HepG2 (cell line): ENCODE results near the gene DHRS7. TPM values are rescaled to one million over a fixed set of nuclear protein-coding genes. Genes with fewer than 3 reads are reported as not detected.

ENCODE experiments used
- ATAC-seq: fragments of 200-7000 bp; cut with Tn5 transposase; 3 replicates; pipeline ENCODE4 v1.9.1; 2020; ENCODE audit warnings: mild to moderate bottlenecking, moderate library complexity
- BruUV-seq: library from RNA; stranded (reverse); fragments of 400-500 nt; replicated peaks from 2 replicates; lab custom pipeline; 2021; lab: Mats Ljungman, UMichigan
- CTCF ChIA-PET: fragments of 300-600 bp; formaldehyde crosslinking; extraction: SDS; loops from one replicate; lab custom pipeline; 2021; ENCODE audit warnings: low total read pairs, inconsistent platforms, low intra/inter-chr PET ratio; lab: Yijun Ruan, JAX
- POLR2A ChIA-PET: fragments of 350-600 bp; sonication (Branson Sonifier 250); formaldehyde crosslinking; loops from one replicate; lab custom pipeline; 2020; ENCODE audit warnings: antibody characterized with exemption, inconsistent platforms; lab: Yijun Ruan, JAX
- DNase-seq: peaks from one replicate; pipeline ENCODE4 v3.0.0-alpha.2; 2015; ENCODE audit warnings: low spot score
- FAIRE-seq: peaks from 3 replicates; lab custom pipeline; 2011; peaks lifted over from hg19 to GRCh38; lab: Jason Lieb, UNC
- H2AFZ ChIP-seq: one replicate; pipeline ENCODE4 v1.6.1; 2011; ENCODE audit warnings: low read length, inconsistent platforms
- H3K27ac ChIP-seq: fragments of 300-600 bp; 3 replicates; pipeline ENCODE4 v1.8.0; 2011; ENCODE audit warnings: mixed run types, mild to moderate bottlenecking, mixed read lengths, low read length, inconsistent platforms; ENCODE audit not compliant: insufficient read depth; ENCODE audit errors: extremely low read length
- H3K27me3 ChIP-seq, 2 experiments: fragments of 200-600 bp in 1 of 2; 2 replicates in 1 of 2; 3 replicates in 1 of 2; pipeline versions ENCODE4 v1.6.0 to v1.8.0; 2011; ENCODE audit warnings: low read length in 2 of 2, mild to moderate bottlenecking in 2 of 2, moderate library complexity in 2 of 2, inconsistent platforms in 1 of 2; ENCODE audit not compliant: insufficient read depth in 2 of 2, control insufficient read depth in 1 of 2
- H3K36me3 ChIP-seq, 2 experiments: fragments of 200-600 bp in 1 of 2; replicated peaks in 1 of 2; 2 replicates in 1 of 2; 3 replicates in 1 of 2; pipeline versions ENCODE4 v1.5.1 to v1.8.0; 2011; ENCODE audit warnings: low read length in 2 of 2, inconsistent platforms in 1 of 2; ENCODE audit not compliant: insufficient read depth in 2 of 2, control insufficient read depth in 1 of 2
- H3K4me1 ChIP-seq: 2 replicates; pipeline ENCODE4 v1.5.1; 2012; ENCODE audit warnings: low read length, inconsistent platforms; ENCODE audit not compliant: insufficient read depth
- H3K4me2 ChIP-seq: 2 replicates; pipeline ENCODE4 v1.6.0; 2011; ENCODE audit warnings: low read depth, low read length, inconsistent platforms
- H3K4me3 ChIP-seq, 3 experiments: fragments of 200-600 bp in 1 of 3; sonication (generic), shearing (Covaris generic) in 1 of 3; replicated peaks in 1 of 3; 2 replicates each; pipeline ENCODE4 v1.5.1; 2011 to 2016; ENCODE audit warnings: low read length in 3 of 3, inconsistent platforms in 2 of 3, low read depth in 2 of 3, mild to moderate bottlenecking in 2 of 3, control low read depth in 1 of 3, mixed read lengths in 1 of 3; ENCODE audit not compliant: insufficient read depth in 1 of 3
- H3K79me2 ChIP-seq: one replicate; pipeline ENCODE4 v1.6.1; 2011; ENCODE audit warnings: low read length, inconsistent platforms; ENCODE audit not compliant: insufficient read depth
- H3K9ac ChIP-seq: 2 replicates; pipeline ENCODE4 v1.6.0; 2011; ENCODE audit warnings: mild to moderate bottlenecking, low read depth, low read length, inconsistent platforms; ENCODE audit not compliant: insufficient read depth
- H3K9me3 ChIP-seq: 2 replicates; pipeline ENCODE4 v1.5.1; 2012; ENCODE audit warnings: mild to moderate bottlenecking, low read length
- H4K20me1 ChIP-seq: 2 replicates; pipeline ENCODE4 v1.6.0; 2011; ENCODE audit warnings: inconsistent platforms, mild to moderate bottlenecking, low read length, moderate library complexity; ENCODE audit not compliant: insufficient read depth
- ATAD3A ChIP-seq: sonication (generic); formaldehyde crosslinking; IDR thresholded peaks from 2 replicates; pipeline ENCODE4 v1.4.0; 2020; ENCODE audit warnings: missing genetic modification reagents
- GATAD2A ChIP-seq: IDR thresholded peaks from 2 replicates; pipeline ENCODE4 v1.6.1; 2016
- MED13 ChIP-seq: sonication (generic); formaldehyde crosslinking; IDR thresholded peaks from 2 replicates; pipeline ENCODE4 v1.5.0; 2020; ENCODE audit warnings: missing genetic modification reagents
- SRSF9 ChIP-seq: fragments of 200-400 bp; formaldehyde crosslinking; IDR thresholded peaks from 2 replicates; pipeline ENCODE4 v1.6.1; 2018; ENCODE audit warnings: borderline replicate concordance, mild to moderate bottlenecking, low read depth, low read length; ENCODE audit not compliant: insufficient read depth, poor library complexity, severe bottlenecking
- TCF12 ChIP-seq, 2 experiments: fragments of 450-650 bp in 1 of 2; sonication (generic) in 1 of 2; formaldehyde crosslinking in 1 of 2; IDR thresholded peaks; 2 replicates each; pipeline versions ENCODE4 v1.6.1 to v1.8.0; 2017 to 2022; ENCODE audit warnings: antibody characterized with exemption in 1 of 2, mild to moderate bottlenecking in 1 of 2, missing genetic modification reagents in 1 of 2, moderate library complexity in 1 of 2
- TP53 ChIP-seq: sonication (generic); formaldehyde crosslinking; conservative IDR thresholded peaks from 2 replicates; pipeline ENCODE4 v1.4.0; 2020; ENCODE audit warnings: missing genetic modification reagents
- USF2 ChIP-seq, 2 experiments: sonication (generic) in 1 of 2; formaldehyde crosslinking in 1 of 2; IDR thresholded peaks; 2 replicates each; pipeline versions ENCODE4 v1.5.1 to v1.6.1; 2011 to 2020; ENCODE audit warnings: borderline replicate concordance in 1 of 2, low read depth in 1 of 2, low read length in 1 of 2, mild to moderate bottlenecking in 1 of 2, missing genetic modification reagents in 1 of 2, moderate library complexity in 1 of 2
- YEATS2 ChIP-seq: sonication (generic); formaldehyde crosslinking; IDR thresholded peaks from 2 replicates; pipeline ENCODE4 v1.4.0; 2020; ENCODE audit warnings: missing genetic modification reagents, borderline replicate concordance
- ZNF18 ChIP-seq: sonication (generic); formaldehyde crosslinking; IDR thresholded peaks from 2 replicates; pipeline ENCODE4 v1.8.0; 2022; ENCODE audit warnings: mild to moderate bottlenecking, missing genetic modification reagents; ENCODE audit not compliant: insufficient replicate concordance
- ZNF720 ChIP-seq: sonication (generic); formaldehyde crosslinking; IDR thresholded peaks from 2 replicates; pipeline ENCODE4 v1.4.0; 2020; ENCODE audit warnings: missing genetic modification reagents
- whole genome bisulfite sequencing: methylation state at CpG from one replicate; pipeline ENCODE4 v1.1.6; 2017; ENCODE audit warnings: low lambda C conversion rate; 5-methylcytosine and 5-hydroxymethylcytosine counted together
- in situ Hi-C: cut with HindIII; loops from 2 replicates; pipeline ENCODE4 v1.10.0; 2017; ENCODE audit warnings: low pct_unique_long_range_greater_than_20kb; ENCODE audit not compliant: extremely low pct_ligation_motif_present
- intact Hi-C: fragments of 100-400 bp; cut with micrococcal nuclease; formaldehyde crosslinking; loops from one replicate; pipeline ENCODE4 v1.10.0; 2022; ENCODE audit not compliant: unreplicated experiment
- polyA plus RNA-seq, 8 experiments: library from polyadenylated mRNA; depleted of rRNA in 3 of 8; stranded (reverse) in 7 of 8; unstranded in 1 of 8; fragments of >200 nt; fragmentation: Illumina TruSeq in 4 of 8; extraction: Trizol in 4 of 8; gene quantifications; 2 replicates each; pipeline versions ENCODE4 v1.2.1 to v1.2.3, GENCODE V29; 2011 to 2016; ENCODE audit warnings: low read depth in 4 of 8, missing spikeins in 1 of 8, mixed read lengths in 1 of 8; ENCODE audit not compliant: insufficient read depth in 1 of 8
- total RNA-seq, 5 experiments: library from RNA; depleted of rRNA; stranded (reverse); fragments of >200 nt; fragmentation: Illumina TruSeq; extraction: Trizol; gene quantifications; 2 replicates each; pipeline ENCODE4 v1.2.3, GENCODE V29; 2016; ENCODE audit warnings: low read depth in 1 of 5

Gene DHRS7
- total and polyA plus RNA-seq, 2 of the 13 experiments (the other 11 are each of a cell fraction or from before 2014, with no cell fraction given) = 20.8 to 44.4 TPM

- TF ChIP-seq USF2 (IDR thresholded peaks at IDR 0.05; ENCODE audit: low read depth, low read length) (no peak), USF2 (CRISPR knock-in tag; IDR thresholded peaks at IDR 0.05; ENCODE audit: borderline replicate concordance) (no peak), ATAD3A (no peak), TCF12 (IDR thresholded peaks at IDR 0.05) (no peak), TCF12 (CRISPR knock-in tag; IDR thresholded peaks at IDR 0.05) (no peak), SRSF9 (no peak), GATAD2A (CRISPR knock-in tag) (peak; percentile 36)
These were observed 840 bp downstream of the DHRS7 start (continued) for GRCh38 chr14:60164404-60164711.

GRCh38 chr14:60163693-60164092 lies 1.5 kb downstream of the DHRS7 start:
- in situ Hi-C loops (no loop called here), intact Hi-C loops (loop anchor here (2.0 kb wide), 1 partner anchor 73 kb away; the partner anchor contains the start of gene PCNX4)
- no peak for FAIRE-seq
- Histone ChIP-seq H3K4me3 (peak overlapping the region in 2 of 3 experiments; percentile 79 to 88; a peak in 2 of 6 replicates), H3K79me2 (no peaks in the 10 kb centered on the region), H3K9ac (peak overlapping the region; percentile 81; the same call in 1 of the 2 replicates), H2AFZ (no peak overlapping the region), H3K27me3 (peaks cover 0 to 4% of the 10 kb centered on the region in 2 experiments; a peak in 1 of 5 replicates), H3K9me3 (no peaks in the 10 kb centered on the region), H3K36me3 (no peaks in the 10 kb centered on the region), H3K27ac (no peak overlapping the region), H3K4me1 (peaks cover 24% of the 10 kb centered on the region), H3K4me2 (peak overlapping the region; percentile 92), H4K20me1 (no peaks in the 10 kb centered on the region)
- no peak for DNase-seq
- TSS peak; percentile 73 for BruUV-seq
- WGBS = 75% methylated on average over 6 of the region's 6 CpGs
- TF ChIP-seq TP53 (CRISPR knock-in tag) (no peak), ZNF720 (CRISPR knock-in tag) (no peak), MED13 (CRISPR knock-in tag) (no peak), ZNF18 (CRISPR knock-in tag) (no peak), YEATS2 (CRISPR knock-in tag) (no peak)
- ChIA-PET CTCF (no interaction called here), POLR2A (interaction anchor here (2.0 kb wide), 1 partner anchor 199 kb away, joined by 4 read pairs; no protein-coding TSS in a partner anchor)
- ATAC-seq = no peak
